HG02759 (cell line): ENCODE measurements around the gene MBNL2.

ENCODE experiments used
- ATAC-seq: cut with Tn5 transposase; IDR thresholded peaks from one replicate; pipeline ENCODE4 v1.9.1; 2021; ENCODE audit warnings: mild to moderate bottlenecking, moderate library complexity; ENCODE audit not compliant: unreplicated experiment

The MBNL2 gene

DNA sequence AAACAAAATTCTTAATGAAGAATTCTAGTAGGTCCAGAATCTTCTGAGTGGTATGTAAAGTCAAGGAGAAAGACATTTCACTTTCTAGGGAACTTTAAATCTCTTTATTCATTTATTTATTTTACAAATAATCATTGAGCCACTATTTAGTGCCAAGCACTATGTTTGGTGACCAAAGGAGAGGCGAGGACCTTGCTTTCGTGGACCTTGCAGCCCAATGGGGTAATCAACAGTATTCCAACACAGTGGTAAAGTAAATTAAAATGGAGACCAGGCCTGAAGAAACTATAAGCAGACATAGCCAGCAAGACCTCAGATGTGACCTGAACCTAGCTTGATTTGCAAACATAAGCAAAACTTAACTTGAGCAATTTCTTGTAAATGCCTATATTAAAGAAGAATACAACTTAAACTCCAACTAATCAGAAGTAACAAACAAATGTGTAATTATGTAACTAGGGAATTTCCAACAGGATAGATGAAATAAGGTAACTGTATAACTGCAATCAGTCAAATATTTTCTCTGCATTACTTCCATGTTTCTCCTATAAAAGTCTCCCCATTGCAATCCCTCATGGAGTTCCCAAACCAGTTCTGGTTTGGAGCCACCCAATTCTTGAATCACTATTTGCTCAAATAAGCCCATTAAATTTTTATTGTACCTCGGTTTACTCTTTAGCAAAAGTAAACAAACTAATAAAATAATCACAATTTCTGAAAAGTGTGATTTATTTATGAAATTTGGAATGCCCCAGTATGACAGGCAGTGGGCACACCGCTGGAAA lies 67.6 kb downstream of the MBNL2 start:
- no peak for ATAC-seq

- no peak for ATAC-seq
Measured at GRCh38 chr13:97295283-97296182, 73.4 kb downstream of the MBNL2 start.

- ATAC-seq = no peak
Measured at GRCh38 chr13:97296740-97297139, 74.6 kb downstream of the MBNL2 start.

DNA sequence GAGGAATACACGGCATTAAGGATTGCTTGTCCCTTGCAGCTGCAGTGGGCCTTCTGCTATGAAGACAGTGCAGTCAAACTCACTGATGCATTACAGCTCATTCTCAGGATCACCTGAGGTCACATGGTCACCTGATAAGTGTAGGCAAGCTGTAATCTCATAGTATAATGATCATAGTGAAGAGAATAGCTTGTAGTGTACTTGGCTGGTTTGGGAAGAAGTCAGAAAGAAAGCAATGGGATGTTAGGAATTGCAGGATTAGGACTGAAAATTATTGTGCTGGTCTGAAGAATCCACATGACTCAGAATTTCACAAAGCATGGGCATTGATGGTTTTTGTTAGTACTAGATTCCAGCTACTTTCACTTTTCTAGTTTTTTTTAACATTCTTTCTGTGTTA lies 76.7 kb downstream of the MBNL2 start:
- peak; percentile 45 for ATAC-seq

DNA sequence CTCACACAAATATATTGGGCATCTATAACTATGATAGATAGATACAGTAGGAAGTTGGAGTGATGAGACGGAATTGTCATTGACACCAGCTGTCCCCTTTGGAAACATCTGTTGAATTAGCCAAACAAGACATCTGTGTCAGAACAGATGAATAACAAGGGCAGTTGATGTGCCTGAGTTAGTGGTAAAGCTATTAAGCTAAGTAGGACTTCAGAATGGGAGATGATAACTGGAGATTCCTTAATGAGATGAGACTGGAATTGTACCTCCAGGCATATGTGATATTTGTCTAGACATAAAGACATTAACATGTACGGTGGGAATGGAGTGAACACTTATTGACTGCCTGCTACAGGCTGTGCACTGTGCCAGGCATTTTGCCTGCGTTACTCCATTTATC lies 78.7 kb downstream of the MBNL2 start:
- no peak for ATAC-seq

DNA sequence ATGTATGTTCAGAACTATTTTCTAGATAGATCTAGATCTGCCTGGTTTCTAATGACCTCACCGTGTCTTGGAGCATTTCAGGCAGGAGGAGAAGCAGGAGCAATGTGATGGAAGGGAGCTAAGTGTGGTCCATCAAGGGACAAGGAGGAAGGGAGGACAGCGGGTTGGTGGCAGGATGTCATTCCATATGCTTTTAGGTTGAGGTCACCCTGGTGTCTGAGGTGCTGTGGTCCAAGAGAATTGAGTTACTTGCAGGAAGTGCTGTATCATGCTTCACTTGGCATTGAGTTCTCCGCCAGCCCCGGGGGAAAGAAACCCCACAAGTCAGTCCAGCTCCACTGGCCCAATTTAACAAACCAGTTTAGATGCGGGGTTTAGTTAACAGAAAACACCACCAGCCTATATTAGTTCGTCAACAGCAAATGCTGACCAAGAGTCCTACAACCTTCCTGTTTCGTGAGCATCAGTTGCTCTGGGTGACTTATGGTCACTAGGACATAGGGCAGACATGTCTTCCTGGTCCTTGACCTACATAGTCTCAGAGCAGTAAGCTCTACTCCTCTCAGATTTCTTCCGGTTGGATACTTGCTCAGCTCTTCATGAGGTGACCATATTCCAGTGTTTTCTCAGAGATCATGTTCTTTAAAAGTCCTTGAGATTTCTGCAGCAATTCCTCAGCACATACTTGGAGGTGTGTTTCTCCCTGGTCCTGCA lies 79.4 kb downstream of the MBNL2 start:
- ATAC-seq = no peak

GRCh38 chr13:97302611-97303010 lies 80.5 kb downstream of the MBNL2 start:
- ATAC-seq = no peak

DNA sequence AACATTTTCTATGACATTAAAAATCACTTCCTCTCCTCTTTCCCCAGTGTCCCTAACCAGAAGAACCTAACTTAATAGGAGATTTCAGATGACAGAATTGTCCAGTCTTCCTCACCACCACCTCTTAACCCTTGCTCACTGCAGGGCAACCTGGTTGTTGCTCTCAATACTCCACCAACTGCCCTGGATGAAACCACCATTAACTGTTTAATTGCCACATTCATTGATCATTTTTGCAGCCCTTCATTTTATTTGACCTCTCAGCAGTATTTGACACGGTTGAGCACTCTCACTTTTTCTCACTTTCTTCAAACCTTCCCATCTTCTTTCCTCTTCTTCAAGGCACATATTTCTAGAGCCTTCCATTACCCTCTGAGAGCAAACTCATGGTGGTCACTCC lies 84.0 kb downstream of the MBNL2 start:
- ATAC-seq = no peak

DNA sequence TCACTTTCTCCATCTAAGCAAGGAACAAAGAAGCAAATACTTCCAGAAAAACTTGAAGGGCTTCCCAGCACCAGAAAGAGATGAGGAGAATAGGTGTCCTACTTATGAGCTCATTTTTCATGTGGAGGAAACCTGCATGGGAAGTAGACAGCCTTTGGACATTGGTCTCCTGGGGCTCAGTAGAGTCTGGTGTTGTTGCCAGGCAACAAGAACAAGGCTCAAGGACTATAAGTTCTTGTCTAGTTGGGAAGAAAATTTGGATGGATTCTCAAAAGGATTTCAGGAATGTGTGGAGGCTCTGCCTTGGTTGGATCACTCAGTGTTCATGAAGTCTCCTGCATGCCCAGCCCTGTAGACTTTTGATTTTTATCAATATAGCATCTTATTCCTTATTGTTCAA lies 84.5 kb downstream of the MBNL2 start:
- no peak for ATAC-seq

- no peak for ATAC-seq
Measured at GRCh38 chr13:97307118-97307881, 85.2 kb downstream of the MBNL2 start.

GRCh38 chr13:97307882-97308624 lies 85.9 kb downstream of the MBNL2 start:
- no peak for ATAC-seq

GRCh38 chr13:97308735-97309429 lies 86.7 kb downstream of the MBNL2 start:
- no peak for ATAC-seq

- no peak for ATAC-seq
Measured at GRCh38 chr13:97310809-97311436, 88.8 kb downstream of the MBNL2 start.

DNA sequence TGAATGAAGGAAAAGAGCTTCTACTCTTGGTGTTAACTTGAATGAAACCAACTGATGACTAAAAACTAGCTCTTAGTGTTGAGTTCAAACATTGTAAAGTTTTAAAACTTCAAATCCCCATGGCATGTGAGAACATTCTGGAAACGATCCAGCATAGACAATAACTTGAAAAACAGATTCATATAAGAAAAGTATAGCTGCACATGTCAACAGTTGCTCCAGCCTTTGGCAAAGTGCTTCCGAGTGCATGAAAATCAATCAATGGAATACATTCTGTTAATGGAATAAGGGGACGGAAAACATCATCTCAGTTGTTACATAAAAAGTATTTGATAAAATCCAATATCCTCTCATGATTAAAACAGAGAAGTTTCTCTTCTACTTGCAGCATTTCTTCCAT lies 89.8 kb downstream of the MBNL2 start:
- ATAC-seq = no peak

DNA sequence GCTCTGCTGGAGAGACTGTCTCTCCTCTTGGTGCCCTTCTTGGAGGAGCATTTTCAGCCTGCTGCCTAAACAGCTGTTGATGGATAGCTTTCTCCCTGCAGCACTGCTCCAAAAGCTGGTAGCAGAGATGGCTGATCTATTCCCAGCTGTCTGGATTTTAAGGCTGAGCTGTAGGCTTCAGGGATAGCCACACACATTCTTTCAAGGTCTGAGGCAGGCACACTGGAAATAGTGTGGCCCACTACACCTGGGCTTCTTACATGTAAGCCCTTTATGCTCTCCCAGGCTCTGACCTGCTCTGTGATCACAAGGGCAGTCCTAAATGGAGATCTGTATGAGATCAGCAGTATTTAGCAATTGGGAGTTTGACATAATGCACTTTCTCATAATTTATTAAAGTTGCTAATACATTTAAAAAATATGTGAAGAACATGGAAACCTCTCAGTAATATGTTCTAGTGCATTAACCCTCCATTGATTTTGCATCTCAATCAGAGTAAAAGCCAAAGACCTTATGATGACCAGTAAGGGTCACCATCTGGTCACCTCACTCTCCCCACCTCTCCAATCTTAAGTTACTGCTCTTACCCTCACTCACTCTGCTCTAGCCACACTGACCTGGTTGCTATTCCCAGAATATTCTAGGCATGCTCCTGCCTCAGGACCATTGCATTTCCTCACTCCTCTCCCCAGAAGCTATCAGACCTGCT lies 91.6 kb downstream of the MBNL2 start:
- no peak for ATAC-seq

DNA sequence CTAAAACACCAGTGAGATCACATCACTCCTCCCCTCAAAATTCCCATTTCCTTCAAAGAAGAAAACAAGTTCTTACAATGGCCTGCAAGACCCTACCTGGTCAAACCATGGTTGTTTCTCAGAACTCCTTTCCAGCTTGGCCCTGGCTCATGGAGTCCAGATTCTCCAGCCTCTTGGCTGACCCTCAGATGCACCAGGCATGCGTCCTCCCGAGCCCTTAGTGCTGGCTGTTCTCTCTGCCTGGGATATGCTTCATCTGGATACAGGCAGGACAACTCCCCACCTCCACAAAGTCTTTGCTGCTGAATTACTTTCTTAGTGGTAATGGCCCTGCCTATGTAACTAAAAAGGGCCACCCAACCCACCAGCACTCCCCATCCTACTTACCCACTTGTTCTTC lies 94.3 kb downstream of the MBNL2 start:
- ATAC-seq = no peak

- no peak for ATAC-seq
Measured at GRCh38 chr13:97317933-97318332, 95.8 kb downstream of the MBNL2 start.

- ATAC-seq = no peak
Measured at GRCh38 chr13:97318532-97318931, 96.4 kb downstream of the MBNL2 start.
